Stimulated activated CD4-positive, alpha-beta T cell treated with anti-CD3 and anti-CD28 coated beads, Interleukin-2, amount 100 ng/mL, for 24 hours (primary cell): ENCODE measurements around the gene TSEN2.
"Not testable (repeated sequence)": the region's sequence is repeated elsewhere in the genome, so short reads cannot be mapped to it uniquely, and the experiment has no call there.

ENCODE experiments used
- DNase-seq, 2 donors: peaks; one replicate each; pipeline ENCODE4 v3.0.0-alpha.2; 2020

Gene TSEN2

DNA sequence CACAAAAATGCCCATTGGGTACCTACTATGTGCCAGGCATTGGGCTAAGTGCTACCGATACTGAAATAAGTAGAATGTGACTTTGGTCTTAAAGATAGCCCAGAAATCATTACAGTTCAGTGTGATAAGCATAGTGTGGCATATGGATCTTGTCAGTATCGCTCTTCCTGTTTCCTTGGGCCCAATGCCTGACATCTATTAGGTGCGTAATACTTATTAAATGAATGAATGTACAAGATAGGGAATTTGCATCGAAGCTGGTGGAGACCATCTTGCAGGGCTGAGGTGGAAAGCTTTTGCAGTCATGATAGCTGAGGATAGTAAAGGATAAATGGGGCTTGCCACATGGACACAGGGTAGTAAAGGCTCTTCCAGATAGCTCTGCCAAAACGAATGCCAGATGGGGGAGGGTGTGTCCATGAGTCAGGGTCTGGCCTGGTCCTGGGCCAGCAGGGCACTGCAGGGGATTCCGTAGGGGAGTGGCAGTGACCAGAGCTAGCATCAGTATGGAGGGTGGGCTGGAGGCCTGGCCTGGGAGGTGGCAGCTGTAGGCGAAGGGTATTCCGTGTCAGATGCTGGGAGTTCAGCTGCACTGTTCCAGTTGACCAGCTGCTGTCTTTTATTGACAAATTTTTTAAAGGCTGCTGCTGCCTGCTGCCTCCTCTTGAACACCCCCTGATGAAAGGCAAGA is 23.5 kb downstream of the TSEN2 start:
- DNase-seq: no peak

GRCh38 chr3:12508291-12508700 is 24.0 kb downstream of the TSEN2 start:
- DNase-seq: no peak

DNA sequence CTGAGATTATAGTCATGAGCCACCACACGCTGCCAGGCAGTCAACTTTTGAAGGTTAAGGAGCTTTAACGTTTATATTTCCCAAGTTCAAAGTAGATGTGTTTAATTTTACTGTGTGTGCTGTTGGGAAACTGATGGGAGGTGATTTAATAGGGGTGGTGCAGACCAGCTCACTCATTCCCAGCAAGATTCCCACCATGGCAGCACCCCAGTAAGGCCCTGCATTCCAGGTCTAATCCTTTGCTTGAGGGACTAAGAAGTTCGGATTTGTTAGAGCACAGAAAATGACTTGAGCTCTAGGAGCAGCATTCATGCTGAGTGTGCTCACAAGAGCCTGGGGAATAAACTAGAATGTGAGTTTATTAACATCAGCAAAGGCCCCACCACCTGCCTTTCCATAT is 25.2 kb downstream of the TSEN2 start:
- no peak for DNase-seq

DNA sequence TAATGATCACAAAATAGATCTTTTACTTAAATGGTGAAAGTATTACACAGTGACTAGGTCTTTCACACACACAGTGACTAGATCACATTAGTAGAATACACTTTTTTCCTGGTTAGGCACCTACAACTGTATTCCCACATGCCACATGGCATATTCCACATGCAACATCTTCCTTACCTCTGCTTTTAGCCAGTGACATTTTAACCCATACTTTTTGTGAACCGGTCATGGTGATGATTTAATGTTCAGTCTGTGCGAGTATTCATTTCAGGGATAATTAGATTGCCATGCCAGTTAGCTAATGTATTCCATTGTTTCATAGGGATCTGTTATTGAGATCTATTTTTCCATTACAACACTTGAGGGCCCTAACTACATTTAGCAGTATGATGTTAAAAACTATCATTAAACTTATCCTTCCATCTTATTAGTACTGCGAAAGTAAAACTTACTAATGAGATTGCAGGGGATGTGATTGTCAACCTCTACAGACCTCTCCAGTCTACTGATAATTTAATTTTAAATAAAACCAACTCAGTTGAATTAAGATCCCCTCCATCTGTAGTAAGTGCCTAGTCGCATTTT is 28.3 kb downstream of the TSEN2 start:
- no peak for DNase-seq

DNA sequence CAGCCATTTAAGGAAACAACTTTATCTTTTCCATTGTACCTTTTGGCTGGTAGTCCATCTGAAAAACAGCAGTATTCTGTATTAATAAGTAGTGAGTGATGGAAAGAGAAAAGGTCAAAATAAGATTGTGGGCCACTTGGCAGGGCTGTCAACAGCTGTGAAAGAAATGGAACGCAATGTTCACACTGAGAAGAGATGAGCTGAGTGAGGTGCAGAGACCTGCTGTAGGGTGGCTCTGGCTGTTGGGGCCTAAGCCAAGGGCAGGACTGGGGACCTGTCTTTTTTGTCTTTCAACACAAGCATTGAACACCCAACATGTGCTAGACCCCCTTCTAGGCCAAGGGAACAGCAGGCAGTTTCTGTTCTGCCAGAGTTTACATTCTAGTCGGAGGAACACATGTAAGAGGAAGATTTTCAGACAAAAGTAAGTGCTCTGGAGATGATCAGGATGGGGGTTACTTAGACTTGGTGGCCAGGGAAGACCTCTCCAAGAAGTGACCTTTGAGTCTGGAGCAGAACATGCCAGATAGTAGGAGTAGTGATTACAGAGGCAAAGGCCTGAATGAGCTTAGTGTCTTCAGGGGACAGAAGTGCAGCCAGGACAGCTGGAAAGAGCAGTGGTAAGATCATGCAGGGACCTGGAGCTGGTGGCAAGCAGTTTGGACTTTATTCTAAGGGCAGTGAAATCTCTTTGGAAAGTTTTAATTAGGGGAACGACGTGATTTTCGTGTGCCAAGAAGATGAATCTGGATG is 29.6 kb downstream of the TSEN2 start:
- no peak for DNase-seq

DNA sequence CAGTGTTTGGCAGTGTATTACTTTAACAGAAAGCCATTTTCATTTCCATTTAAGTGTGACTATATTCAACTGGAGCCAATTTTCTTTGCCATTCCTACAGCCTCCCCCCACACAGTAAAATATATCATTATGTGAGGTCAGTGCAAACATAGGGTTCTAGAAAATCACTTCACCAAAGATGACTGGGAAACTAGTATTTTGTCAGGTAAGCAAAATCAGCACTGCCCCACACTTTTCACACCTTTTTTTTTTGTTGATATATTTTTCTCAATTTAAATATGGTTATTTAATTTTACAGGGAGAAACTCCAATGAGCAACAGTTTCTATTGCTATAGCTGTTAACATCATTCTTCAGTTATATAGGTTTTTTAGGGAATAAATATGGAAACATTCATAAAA is 31.4 kb downstream of the TSEN2 start:
- no peak for DNase-seq

- DNase-seq: no peak
Measured at GRCh38 chr3:12516873-12517272, 32.6 kb downstream of the TSEN2 start.

DNA sequence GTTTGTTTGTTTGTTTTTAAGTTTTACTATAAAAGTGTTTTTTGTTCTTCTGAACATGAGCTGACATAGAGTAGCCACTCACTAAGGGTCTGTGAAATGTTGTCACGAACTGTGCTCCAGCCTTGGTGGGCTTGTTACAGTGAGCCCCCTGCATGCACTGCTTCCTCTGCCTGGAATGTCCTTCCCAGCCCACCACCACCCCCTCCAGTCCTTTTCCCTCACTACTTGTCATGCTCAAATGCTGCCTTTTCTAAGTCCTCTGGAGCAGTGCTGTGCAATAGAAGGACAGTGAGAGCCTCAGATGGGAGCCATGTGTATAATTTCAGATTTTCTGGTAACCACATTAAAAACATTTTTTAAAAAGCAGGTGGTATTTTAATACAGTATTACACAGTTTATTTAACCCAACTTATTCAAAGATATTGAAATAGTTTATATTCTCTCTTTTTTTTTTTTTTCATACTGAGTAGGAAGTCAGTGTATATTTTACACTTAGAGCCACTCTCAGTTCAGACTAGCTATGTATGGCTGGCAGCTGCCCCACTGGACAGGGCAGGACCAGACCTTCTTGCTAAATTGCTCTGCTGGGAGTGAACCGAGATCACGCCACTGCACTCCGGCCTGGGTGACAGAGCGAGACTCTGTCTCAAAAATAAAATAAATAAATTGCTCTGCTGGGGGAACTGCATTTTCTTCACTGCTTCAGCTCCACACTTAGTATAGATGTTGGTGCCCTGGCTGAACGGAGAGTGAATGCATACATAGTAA is 34.2 kb downstream of the TSEN2 start:
- no peak for DNase-seq

GRCh38 chr3:12521010-12521409 is 36.7 kb downstream of the TSEN2 start:
- no peak for DNase-seq

- DNase-seq: no peak
Measured at GRCh38 chr3:12522721-12523120, 38.4 kb downstream of the TSEN2 start.

- no peak for DNase-seq
Measured at GRCh38 chr3:12527757-12528143, 43.5 kb downstream of the TSEN2 start.

DNA sequence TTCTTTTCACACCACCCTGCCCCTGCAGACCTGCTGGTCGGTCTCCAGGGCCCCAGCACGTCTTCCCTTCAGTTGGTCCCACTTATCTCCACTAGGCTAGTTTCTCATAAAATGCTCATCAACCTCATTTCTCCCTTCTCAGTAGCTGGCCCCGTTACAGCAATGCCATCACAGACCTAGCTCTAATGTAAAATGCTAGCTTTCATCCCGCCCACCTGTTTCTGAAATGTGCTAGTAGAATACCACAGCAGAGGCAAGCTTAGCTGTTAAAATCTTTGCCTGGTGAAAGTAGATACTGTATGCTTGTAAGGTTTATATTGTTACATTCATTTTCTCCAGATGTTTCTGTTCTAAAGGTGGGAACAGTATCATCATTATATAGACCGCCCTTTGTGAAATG is 47.9 kb downstream of the TSEN2 start:
- no peak for DNase-seq

- DNase-seq: no peak
Measured at GRCh38 chr3:12536423-12536822, 52.1 kb downstream of the TSEN2 start.

DNA sequence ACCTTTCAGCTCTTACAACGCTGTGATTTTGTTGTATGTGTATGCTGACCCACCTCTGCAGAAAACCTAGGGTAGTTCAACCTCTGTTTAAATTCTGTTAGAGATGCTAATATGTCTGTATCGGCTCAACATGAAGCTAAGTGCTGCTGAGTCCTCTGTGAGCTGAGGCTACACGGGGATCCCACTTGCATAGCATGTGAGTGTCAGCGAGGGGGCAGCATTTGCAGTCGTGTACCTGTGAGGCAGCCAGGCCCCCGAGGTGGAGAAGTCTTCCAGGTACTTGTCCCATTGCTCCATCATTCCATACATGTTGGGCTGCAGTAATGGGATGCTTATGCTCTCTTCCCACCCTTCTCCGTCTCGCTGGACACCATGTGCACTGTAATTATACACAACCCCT is 57.3 kb downstream of the TSEN2 start:
- no peak for DNase-seq

GRCh38 chr3:12543497-12543896 is 59.2 kb downstream of the TSEN2 start:
- not testable (repeated sequence) for DNase-seq

- DNase-seq: no peak
Measured at GRCh38 chr3:12544652-12545472, 60.6 kb downstream of the TSEN2 start.

GRCh38 chr3:12545473-12545791 is 61.2 kb downstream of the TSEN2 start, which contains the start of gene MKRN2OS:
TSS of gene MKRN2OS (minus strand) at chr3:12545499. CDS start at chr3:12545464, 35 bp downstream.
- no peak for DNase-seq

DNA sequence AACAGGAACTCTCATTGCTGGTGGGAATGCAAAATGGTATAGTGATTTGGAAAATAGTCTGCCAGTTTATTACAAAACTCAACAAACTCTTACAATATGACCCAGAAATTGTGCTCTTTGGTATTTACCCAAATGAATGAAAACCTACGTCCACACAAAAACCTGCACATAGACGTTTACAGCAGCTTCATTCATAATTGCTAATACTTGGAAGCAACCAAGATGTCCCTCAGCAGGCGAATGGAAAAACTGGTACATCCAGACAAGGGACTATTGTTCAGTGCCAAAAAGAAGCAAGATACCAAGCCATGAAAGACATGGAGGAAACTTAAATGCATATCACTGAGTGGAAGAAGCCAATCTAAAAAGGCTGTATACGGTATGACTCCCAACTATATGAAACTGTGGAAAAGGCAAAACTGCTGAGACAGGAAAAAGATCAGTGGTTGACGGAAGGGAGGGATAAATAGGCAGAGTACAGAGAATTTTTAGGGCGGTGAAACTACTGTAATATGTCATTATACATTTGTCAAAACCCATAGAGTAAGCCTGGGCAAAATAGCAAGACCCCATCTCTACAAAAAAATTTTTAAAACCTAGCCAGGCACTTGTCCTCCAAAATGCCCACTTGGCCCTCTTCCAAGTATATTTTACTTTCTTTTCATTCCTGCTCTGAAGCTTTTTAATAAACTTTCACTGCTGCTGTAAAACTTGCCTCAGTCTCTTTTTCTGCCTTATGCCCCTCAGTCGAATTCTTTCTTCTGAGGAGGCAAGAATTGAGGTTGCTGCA is 65.9 kb downstream of the TSEN2 start:
- DNase-seq: no peak

GRCh38 chr3:12553921-12554391 is 69.7 kb downstream of the TSEN2 start:
- DNase-seq: peak in 1 of 2 donors; percentile 25

GRCh38 chr3:12556314-12556689 is 72.0 kb downstream of the TSEN2 start:
- DNase-seq: no peak

GRCh38 chr3:12556690-12557472 is 72.6 kb downstream of the TSEN2 start, which contains the start of gene MKRN2:
TSS of gene MKRN2 (plus strand) at chr3:12557087. CDS start at chr3:12557151, 64 bp downstream.
- DNase-seq: peak; percentile 86 to 87
